SW 1271 (cell line): ENCODE measurements around the gene ASTL.
"Not testable (repeated sequence)": the region's sequence is repeated elsewhere in the genome, so short reads cannot be mapped to it uniquely, and the experiment has no call there.

Experiments
- DNase-seq, 2 experiments: peaks; one replicate each; lab custom pipeline; 2025; lab: John Stamatoyannopoulos, UW

ASTL gene

DNA sequence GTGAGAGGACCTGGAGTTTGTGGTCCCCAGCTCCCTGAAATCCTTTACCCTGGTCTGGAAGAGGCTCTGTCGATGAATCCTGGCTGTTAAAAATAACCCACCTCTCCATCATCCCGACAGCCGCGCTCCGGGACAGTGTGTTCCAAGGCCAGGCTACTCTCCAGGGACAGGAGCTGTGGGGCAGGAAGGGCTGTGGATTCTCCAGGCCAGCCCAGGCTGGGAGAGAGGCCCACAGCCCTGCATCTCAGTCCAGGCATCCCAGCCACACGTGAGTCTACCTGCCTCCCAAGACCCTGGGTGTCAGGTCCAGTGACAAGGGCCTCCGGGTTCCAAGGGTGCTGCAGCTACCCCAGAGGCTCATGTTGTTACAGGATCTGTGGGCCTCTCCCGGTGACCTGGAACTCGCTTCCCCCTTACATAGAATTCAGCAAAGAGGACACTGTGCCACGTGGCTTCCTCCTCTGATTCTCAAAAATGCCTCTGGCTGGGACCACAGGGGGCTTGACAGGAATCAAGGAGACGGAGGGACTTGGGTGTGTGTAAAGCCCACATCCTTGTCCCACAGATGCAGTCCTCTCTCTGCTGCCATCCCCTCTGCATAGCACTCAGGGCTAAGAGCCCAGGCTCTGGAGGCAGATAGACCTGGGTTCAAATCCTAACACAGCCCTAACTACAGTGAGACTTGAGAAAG is 39.3 kb downstream of the ASTL start:
- DNase-seq: no peak

DNA sequence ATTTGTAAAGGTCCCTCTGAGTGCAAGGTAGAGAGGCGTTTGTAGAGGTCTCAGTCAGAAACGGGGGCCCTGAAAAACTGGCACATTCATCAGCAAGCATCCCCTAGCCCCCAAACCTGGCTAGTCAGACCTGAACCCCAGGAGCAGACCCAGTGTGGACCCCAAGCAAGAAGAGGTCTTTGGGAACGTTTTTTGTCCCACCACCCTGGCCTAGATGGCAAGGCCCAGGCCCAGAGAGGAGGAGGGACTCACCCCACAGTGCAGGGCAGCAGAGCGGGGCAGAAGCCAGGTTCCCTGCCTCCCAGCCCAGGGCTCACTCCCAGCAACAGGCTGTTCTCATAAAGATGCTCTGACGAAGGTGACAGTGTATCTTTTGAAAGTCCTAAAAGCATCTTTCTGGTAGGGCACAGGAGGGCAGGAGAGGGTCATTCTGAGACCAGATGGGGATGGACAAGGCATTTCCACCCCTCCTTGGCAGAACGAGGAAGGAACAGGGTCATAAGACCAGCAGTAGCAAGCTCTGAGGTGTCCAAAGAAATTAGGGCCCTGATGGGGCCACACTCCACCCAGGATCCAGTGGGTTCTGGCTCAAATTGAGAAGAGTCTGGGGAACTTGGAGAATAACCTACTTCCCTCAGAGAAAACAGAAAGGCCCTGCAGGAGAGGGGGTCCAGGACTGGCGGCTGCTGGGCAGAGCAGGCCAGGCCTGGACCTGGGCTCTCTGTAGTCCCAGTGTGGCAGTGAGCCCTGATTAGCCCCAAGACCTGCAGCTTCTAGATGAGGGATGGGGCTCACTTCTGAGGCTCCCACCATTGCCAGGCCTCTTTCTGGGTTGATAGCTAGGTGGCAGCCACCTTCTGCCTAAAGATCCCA is 40.1 kb downstream of the ASTL start:
- DNase-seq: no peak

DNA sequence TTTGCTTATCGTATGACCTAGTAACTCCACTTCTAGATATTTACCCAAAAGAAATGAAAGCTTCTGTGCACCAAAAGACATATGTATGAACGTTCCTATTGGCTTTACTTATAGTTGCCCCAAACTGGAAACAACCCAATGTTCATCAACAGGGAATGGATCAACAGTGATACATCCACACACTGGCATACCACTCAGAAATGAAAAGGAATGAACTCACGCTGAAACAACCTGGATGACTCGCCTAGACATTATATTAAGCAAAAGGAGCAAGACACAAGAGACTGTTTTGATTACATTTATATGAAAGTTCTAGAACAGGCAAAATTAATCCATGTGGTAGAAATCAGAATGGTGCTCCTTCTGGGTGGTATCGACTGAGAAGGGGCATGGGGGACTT is 40.9 kb downstream of the ASTL start:
- DNase-seq: no peak

DNA sequence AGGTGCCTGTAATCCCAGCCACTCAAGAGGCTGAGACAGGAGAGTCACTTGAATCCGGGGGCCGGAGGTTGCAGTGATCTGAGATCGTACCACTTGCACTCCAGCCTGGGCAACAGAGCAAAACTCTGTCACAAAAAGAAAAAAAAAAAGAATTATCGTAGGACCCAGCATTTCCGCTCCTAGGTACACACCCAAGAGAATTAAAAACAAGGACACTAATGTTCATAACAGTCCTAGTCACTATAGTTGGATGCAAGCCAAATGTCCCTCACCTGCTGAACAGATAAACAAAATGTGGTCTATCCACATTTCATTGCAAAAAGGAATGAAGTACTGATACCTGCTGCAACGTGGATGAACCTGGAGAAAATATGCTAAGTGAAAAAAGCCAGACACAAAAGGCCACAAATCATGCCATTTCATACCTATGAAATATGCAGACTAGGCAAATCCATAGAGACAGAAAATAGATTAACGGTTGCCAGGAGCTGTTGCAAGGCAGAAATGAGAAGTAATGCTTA is 43.1 kb downstream of the ASTL start:
- no peak for DNase-seq

DNA sequence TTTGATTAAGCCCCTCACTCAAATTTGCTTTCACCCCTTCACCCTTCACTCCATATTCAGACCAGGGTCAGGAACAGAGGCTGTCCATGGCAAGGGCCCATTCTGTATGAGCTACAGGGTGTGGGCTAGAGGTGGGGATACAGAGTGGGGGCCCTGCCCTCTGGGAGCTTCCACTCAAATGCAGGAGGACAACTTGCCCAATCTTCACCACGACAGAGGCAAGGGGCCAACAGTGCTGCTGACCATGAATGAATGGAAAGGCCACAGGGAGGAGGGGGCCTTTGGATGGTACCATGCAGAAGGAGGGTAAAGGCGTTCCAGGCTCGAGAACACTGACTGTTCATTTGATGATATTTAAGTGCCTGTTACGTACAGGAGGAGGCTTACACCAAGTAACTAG is 44.8 kb downstream of the ASTL start:
- no peak for DNase-seq

DNA sequence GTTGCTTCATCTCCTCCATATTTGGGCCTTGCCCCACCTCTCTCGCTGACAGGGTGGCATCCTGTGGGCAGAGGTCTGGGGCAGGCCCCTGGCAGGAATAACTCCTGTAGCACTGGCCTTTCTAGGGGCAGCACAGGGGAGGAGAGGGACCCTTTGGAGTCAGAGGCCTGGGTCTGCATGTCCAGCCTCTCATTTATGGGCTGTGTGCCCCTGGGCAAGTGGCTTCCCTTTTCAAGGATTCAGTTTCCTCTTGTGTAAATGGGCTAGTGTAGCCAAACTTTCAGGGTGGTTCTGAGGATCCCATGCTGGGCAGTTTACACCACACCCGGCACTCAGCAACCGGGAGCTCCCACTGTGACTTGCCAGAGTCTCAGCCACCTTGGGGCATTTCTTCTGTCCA is 45.4 kb downstream of the ASTL start:
- no peak for DNase-seq

DNA sequence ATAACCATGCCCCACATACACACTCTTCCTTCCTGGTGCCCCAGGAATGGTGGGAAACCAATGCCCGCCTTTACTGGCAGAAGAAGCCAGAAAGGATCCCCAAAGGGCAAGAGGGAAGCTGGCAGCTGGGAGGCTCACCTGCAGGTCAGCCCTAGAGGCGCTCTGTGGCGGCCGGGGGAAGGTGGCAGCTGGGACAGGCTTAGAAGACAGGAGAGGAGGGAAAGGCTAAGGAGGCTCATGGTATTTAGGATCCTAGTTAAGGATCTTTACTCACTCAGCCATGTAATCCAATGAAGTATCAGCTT is 45.8 kb downstream of the ASTL start:
- no peak for DNase-seq

DNA sequence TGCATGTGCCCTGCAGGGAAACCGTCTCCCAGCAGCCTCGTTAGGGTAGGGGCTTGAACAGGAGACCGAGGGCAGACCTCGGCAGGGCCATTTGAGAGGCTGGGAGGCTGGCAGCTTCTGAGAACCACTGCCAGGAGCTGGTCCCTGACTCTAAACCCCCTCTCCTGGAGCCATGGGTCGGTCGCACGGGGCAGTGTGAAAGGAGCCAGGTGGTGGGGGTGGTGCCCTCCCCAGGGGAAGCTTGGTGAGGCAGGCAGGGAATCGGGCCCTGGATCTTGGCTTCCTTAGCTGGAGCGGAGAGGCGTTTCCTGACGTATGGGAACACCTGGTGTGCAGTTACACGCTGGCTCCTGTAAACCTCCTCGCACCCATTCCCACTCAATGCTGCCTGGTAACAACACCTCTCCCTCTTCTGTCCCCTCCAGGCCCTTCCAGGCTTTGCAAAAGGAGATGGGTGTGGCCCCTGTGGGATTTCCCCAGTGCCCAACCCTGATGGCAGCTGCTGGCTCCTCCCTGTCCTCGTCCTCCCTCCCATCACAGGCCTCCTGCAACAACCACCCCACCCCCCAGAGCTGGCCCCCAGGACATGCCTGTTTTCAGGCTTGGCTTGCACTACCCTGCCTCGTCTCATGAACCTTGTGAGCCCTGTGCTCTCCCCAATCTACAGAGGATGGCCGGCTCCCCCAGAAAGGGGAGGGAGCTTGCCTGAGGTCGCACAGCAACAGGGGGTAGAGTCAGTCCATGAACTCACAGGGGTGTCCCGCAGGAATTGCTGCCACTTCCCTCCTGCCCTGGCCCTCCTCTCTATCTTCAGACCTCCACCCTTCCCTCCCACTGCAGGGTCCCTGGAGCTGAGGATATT is 46.4 kb downstream of the ASTL start:
- DNase-seq: no peak

DNA sequence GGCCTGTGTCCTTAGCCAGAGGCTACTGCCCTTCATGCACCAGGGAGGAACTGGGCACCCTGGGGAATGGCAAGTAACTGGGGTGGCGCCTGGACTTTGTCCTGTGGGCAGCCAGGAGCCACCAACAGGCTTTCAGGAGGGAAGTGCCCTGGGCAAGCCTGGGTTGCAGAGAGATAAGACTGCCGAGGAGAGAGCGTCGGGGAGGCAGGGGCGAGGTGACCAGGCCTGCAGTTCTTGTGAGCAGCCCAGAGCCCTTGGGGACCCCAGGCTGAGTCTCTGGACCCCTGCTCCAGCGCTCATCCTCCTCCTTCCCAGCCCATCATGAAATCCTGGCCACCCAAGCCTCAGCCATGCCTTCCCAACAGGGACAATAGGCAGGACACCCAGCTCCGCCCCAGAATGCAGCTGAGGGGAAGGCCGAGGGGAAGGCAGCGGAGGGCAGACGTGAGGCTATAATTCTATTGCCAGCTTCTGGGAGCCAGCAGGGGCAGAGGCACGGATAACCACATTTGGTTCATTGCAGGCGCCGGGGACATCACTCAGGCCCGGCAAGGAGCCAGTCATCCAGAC is 47.1 kb downstream of the ASTL start:
- DNase-seq: no peak

DNA sequence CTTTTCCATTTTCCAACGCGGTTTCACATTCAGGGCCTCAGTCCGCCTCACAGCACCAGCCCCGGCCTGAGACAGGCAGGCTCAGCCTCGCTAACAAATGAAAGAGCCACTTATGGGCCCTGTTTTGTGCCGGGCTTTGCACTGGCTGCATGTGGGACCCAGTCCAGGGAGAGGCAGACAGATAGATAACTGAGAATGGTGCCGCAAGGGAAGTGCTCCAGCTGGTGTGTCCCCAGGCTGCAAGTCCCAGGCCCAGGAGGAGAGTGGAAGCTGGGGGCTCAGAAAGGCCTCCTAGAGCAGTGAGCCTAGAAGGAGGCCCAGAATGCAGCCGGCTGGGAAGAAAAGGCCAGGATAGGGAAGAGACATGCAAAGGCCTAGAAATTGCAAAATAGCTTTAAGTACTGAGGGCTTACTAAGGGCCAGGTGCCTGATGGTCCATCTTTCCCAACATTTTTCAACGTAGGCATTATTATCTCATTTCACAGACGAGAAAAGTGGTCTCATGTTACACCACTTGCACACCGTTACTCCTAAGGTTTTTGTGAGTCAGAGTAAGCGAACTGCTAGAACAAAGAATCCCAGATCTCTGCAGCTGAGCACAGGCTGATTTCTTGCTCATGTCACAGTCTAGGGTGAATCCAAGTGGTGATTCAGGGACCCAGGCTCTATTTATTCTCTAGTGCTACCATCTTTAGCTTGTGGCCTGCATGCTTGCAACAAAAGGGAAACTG is 47.9 kb downstream of the ASTL start:
- DNase-seq: no peak

DNA sequence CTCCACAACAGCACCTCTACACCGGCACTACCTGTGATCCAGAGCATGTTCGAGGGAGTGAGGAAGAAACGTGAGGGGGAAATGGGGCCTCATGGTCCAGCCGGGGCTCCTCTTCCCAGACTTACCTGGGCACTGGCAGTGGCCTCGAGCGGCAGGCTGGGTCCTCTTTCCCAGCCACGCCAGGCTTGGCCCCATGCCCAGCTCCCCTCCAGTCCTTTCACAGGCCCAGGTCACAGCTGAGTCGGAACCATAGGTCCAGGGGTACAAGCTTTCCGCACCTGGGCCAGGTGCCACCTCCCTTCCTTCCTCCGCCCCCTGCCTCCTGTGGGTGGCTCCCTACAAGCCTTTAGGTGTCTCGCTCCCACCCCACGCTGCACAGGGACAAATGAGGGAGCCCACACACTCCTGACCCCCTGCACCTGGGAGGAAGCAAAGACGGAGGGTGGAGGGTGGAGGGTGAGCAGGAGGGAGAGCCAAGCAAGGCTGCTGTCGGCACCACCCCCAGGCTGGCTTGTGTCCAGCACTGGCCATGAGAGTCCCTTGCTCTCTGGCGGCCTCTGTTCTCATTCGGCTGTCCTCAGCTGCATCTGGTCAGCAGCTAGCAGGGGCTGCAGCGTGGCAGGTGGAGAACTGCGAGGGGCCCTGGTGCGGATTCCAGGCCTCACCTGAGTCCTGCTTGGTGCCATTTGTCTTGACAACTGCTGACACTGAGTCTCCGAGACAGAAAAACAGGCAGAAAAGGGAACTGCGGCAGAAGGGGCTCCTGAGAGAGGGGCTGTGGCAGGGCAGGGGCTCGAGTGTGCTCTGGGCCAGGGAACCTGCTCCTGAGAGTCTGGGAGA is 48.7 kb downstream of the ASTL start:
- DNase-seq: no peak

DNA sequence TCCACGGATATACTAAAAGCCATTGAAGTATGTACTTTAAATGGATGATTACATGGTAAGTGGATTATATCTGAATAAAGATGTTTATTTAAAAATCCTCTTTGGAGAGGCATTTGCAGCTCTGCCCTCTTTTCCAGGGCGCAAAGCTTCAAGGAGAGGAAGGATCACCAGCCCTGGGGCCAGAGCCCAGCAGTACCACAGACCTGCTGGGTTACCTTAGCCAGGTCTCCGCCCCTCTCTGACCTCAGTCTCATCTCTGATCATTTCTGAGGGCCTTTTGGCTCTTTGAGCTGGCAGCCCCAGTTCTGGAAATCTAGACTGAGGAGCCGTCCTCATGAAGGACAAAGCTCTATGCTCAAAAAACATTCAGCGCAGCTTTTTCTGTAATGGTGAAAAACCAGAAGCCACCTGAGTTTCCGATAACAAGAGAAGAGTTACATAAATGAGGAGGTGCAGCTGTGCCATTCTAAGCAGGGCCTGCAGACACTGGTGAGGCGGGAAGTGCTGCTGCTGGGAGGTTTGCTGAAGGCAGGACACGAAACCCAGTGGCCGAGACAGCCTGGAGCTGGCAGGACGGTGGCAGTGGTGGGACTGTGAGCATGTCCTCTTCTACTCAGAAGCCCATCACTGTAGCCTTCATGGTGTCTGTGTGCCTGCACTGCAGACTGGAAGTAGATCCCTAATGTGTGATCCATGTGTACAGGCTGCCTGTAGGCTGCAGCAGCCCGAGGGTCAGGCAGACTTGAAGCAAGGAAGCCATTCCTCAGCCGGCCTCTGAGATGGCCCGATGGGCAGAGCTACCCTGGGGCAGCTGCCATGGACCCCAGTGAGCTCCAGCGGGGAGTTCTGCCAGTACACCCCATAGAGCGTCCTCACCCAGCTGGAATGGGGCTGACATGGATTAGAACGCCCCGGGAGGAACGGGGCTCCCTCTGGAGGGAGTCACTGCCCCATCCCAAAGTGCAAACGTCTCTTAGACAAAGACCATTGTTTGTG is 49.7 kb downstream of the ASTL start:
- DNase-seq: no peak

DNA sequence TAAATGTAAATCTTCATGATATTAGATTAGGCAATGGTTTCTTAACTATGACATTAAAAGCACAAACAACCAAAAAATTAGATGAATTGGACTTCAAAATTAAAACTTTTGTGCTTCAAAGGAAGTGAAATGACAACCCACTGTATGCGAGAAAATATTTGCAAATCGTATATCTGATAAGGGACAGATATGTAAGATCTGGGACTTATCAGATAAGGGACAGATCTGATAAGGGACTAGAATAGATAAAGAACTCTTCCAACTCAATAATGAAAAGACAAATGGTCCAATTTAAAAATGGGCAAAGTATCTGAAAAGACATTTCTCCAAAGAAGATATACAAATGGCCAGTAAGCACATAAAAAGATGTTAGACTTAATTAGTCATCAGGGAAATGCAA is 51.2 kb downstream of the ASTL start:
- no peak for DNase-seq

DNA sequence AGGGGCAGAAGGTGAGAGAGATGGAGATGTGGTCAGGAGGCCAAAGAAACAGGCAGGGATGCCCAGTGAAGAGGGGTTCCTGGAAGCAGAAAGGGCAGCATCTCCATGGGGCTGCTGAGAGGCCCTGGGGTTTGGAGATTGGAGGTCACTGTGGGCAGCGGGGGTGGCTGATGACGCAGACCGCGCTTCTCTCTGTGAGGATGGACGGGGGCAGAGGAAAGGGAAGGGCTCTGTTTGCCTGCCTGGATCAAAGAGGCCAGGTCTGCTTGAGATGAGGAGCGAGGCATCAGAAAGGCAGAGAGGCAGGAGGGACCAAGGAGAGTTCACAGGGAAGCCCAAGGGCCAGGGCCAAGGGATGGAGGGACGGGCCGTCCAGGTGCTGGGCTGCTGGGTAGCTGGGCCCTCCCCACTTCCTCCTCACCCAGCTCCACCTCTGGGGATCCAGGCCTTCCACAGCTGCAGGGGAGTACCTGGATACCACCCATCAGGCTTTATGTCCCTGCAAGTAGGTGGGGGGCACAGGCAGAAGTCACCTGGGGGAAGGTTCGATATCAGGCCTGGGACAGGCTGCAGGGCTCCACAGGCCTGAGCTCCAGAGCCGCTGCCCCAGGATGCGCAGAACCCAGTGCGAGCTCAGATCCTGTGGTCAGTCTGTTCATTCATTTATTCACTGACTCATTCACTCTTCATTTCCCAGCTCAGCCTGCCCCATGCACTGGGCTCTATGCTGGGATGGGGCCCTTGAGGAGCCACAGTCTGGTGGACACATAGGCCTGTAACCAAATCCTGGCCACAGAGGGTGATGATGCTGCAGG is 52.6 kb downstream of the ASTL start:
- no peak for DNase-seq

DNA sequence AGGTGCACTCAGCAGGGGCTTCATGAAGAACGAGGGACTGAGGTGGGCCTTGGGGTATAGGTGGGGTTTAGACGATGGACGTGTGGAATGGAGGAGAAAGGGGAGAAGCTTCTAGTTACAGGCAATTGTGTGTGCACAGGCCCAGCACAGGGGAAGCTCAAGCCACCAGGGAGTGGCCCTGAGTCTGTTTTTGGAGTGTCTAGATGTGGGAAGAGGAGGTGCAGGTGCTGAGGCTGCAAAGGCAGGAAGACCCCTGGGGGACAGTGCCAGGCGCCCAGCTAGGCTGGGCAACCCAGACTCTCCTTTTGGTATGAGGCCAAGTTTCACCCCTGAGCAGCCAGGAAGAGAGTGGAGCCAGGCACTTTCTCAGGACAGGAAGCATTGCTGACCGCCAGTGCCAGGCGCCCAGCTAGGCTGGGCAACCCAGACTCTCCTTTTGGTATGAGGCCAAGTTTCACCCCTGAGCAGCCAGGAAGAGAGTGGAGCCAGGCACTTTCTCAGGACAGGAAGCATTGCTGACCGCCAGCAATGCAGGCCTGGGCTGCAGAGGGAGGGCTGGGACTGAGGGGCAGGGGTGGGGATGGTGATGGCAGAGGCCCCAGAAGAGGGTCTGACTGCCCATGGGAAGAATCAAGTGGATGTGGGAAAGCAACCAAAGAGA is 53.3 kb downstream of the ASTL start:
- DNase-seq: not testable (repeated sequence)

DNA sequence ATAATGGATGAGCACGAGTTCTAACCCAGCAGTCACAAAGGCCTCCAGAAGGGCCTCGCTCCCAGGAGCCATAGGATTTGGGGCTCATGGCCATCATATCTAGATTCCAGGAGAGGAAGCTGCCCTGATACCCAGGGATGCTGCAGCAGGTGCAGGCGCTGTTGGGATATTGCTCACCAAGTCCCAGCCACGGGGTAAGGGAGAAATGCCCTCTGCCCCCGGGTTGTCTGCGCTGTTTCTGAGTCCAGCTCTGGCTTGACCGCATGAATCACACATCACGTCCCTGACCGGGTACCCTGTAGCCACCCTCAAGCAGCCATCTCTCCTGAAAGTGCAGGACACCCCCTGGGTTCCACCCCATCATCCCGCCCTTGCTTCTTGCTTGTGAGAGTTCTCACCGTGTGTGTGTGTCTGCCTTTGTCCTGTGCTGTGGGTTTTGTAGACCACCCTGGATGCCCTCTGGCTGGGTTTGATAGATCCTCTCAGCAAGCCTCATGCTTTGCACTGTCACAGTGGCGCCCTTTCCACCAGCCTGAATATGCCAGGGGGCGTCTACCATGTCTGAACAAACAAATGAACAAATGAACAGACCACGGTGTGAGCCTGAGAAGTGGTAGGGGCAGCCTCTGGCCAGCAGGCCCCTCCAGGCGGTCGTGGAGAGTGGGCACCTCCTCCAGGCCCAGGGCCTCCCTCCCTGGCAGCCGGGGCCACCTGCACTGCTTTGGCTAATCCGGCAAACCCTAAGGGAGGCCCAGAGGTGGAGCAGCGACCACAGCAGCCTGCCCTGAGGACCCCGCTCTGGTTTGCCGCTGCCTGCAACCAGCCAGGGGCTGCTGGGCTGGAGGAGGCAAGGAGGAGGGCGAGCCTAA is 54.1 kb downstream of the ASTL start:
- DNase-seq: no peak
